ENCODE measurements around the gene ANKRD55. TPM values are rescaled to one million over a fixed set of nuclear protein-coding genes. Genes with fewer than 3 reads are reported as not detected.

Gene ANKRD55
- total RNA-seq, 4 donors from 2014 or later: 0.66 TPM; not detected in 3

DNA sequence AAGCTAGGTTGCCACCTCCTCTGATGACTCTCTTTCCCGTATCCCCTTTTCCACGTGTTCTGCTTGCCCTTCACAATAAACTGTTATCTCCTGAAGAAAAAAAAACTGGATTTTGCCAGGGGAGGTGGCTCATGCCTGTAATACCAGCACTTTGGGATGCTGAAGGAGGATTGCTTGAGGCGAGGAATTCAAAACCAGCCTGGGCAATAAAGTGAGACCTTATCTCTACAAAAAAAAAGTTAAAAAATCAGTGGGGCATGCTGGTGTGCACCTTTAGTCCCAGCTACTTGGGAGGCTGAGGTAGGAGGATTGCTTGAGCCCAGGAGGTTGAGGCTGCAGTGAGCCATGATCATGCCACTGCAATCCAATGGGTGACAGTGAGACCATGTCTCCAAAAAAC lies 156.6 kb downstream of the ANKRD55 start:
- 88% methylated on average over 3 of the region's 3 CpGs for WGBS
- TF ChIP-seq POLR2A (IDR thresholded peaks at IDR 0.05; ENCODE audit: low read depth): no peak
- TF ChIP-seq POLR2AphosphoS5 (IDR thresholded peaks at IDR 0.05): no peak
- no peak for TF ChIP-seq EP300 (IDR thresholded peaks at IDR 0.05)
- TF ChIP-seq, protein P1, sequence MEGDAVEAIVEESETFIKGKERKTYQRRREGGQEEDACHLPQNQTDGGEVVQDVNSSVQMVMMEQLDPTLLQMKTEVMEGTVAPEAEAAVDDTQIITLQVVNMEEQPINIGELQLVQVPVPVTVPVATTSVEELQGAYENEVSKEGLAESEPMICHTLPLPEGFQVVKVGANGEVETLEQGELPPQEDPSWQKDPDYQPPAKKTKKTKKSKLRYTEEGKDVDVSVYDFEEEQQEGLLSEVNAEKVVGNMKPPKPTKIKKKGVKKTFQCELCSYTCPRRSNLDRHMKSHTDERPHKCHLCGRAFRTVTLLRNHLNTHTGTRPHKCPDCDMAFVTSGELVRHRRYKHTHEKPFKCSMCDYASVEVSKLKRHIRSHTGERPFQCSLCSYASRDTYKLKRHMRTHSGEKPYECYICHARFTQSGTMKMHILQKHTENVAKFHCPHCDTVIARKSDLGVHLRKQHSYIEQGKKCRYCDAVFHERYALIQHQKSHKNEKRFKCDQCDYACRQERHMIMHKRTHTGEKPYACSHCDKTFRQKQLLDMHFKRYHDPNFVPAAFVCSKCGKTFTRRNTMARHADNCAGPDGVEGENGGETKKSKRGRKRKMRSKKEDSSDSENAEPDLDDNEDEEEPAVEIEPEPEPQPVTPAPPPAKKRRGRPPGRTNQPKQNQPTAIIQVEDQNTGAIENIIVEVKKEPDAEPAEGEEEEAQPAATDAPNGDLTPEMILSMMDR (IDR thresholded peaks at IDR 0.05): no peak
- Histone ChIP-seq H3K27me3 (no peaks in the 10 kb centered on the region), H3K4me1 (peaks cover 11 to 27% (median 17%) of the 10 kb centered on the region in 4 donors), H3K36me3 (no peaks in the 10 kb centered on the region), H3K27ac (replicated peaks in 1 of 4) (peak overlapping the region in 3 of 4 donors; percentile 65 to 82 (median 67)), H3K4me3 (no peak overlapping the region), H3K9me3 (no peaks in the 10 kb centered on the region)
- intact Hi-C loops (cut with DNase I): no loop called here
- no peak for DNase-seq (ENCODE audit: extremely low spot score)

GRCh38 chr5:56075361-56075760 lies 157.8 kb downstream of the ANKRD55 start:
- H3K4me3 ChIP-seq: no peak overlapping the region
- peaks cover 16 to 30% (median 22%) of the 10 kb centered on the region in 4 donors for H3K4me1 ChIP-seq
- peak; percentile 93 for DNase-seq (ENCODE audit: extremely low spot score)
- WGBS: 63% methylated on average over 2 of the region's 2 CpGs
- H3K27ac ChIP-seq (replicated peaks in 1 of 4): peak overlapping the region; percentile 63 to 82 (median 66)
- no peaks in the 10 kb centered on the region for H3K27me3 ChIP-seq
- intact Hi-C loops (cut with DNase I): no loop called here
- no peaks in the 10 kb centered on the region for H3K36me3 ChIP-seq
- TF ChIP-seq POLR2A (IDR thresholded peaks at IDR 0.05; ENCODE audit: low read depth): no peak
- no peak for TF ChIP-seq EP300 (IDR thresholded peaks at IDR 0.05)
- TF ChIP-seq, protein P1 (IDR thresholded peaks at IDR 0.05): no peak
- TF ChIP-seq POLR2AphosphoS5 (IDR thresholded peaks at IDR 0.05): peak; percentile 53 to 55
- H3K9me3 ChIP-seq: no peaks in the 10 kb centered on the region

GRCh38 chr5:56072863-56073766 lies 160.0 kb downstream of the ANKRD55 start:
- Histone ChIP-seq H3K4me1 (peaks cover 12 to 32% (median 25%) of the 10 kb centered on the region in 4 donors), H3K36me3 (no peaks in the 10 kb centered on the region), H3K4me3 (no peak overlapping the region), H3K9me3 (no peaks in the 10 kb centered on the region), H3K27me3 (no peaks in the 10 kb centered on the region), H3K27ac (replicated peaks in 1 of 4) (no peak overlapping the region)
- TF ChIP-seq POLR2AphosphoS5 (IDR thresholded peaks at IDR 0.05) (no peak), EP300 (IDR thresholded peaks at IDR 0.05) (no peak), POLR2A (IDR thresholded peaks at IDR 0.05; ENCODE audit: low read depth) (no peak)
- TF ChIP-seq, protein P1 (IDR thresholded peaks at IDR 0.05): no peak
- no peak for DNase-seq (ENCODE audit: extremely low spot score)
- intact Hi-C loops (cut with DNase I): no loop called here
- 92% methylated on average over 6 of the region's 6 CpGs for WGBS

DNA sequence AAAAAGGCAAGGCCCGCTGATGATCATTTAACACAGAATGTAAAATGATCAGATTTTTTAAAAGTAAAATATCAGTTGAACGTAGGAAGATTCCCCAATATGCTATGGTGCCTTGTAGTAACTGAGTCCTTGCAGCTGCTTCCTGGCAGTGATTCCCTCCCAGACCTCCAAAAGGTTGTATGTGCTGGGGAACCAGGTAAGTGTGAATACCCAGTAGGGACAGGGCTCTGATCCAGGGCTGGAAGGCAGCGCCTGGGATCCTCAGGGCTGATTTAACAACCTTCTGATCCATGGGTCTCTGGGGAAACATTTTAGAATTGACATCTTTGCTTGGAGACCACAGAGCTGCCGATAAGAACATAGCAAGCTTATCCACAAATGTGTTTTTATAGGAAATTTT lies 161.7 kb downstream of the ANKRD55 start:
- Histone ChIP-seq H3K27ac (replicated peaks in 1 of 4) (peak overlapping the region; percentile 19 to 59 (median 36)), H3K9me3 (no peaks in the 10 kb centered on the region), H3K4me1 (peaks cover 5 to 30% (median 23%) of the 10 kb centered on the region in 4 donors), H3K36me3 (no peaks in the 10 kb centered on the region), H3K4me3 (no peak overlapping the region), H3K27me3 (no peaks in the 10 kb centered on the region)
- WGBS: 54% methylated on average over 4 of the region's 4 CpGs
- no peak for DNase-seq (ENCODE audit: extremely low spot score)
- TF ChIP-seq EP300 (IDR thresholded peaks at IDR 0.05) (no peak), POLR2A (IDR thresholded peaks at IDR 0.05; ENCODE audit: low read depth) (no peak), POLR2AphosphoS5 (IDR thresholded peaks at IDR 0.05) (no peak)
- TF ChIP-seq, protein P1 (IDR thresholded peaks at IDR 0.05): no peak
- intact Hi-C loops (cut with DNase I): no loop called here
